Activated CD4-positive, CD25-positive, alpha-beta regulatory T cell treated with anti-CD3 and anti-CD28 coated beads, Interleukin-2, amount 50 U/mL, for 24 hours (primary cell): ENCODE measurements around the gene PTPRG.

Source experiments
- ATAC-seq, 2 donors: fragments of 150-1000 bp; cut with Tn5 transposase; one replicate each; pipeline ENCODE4 v1.10.0; 2021; ENCODE audit warnings: mild to moderate bottlenecking in 1 of 2, moderate library complexity in 1 of 2

PTPRG gene

DNA sequence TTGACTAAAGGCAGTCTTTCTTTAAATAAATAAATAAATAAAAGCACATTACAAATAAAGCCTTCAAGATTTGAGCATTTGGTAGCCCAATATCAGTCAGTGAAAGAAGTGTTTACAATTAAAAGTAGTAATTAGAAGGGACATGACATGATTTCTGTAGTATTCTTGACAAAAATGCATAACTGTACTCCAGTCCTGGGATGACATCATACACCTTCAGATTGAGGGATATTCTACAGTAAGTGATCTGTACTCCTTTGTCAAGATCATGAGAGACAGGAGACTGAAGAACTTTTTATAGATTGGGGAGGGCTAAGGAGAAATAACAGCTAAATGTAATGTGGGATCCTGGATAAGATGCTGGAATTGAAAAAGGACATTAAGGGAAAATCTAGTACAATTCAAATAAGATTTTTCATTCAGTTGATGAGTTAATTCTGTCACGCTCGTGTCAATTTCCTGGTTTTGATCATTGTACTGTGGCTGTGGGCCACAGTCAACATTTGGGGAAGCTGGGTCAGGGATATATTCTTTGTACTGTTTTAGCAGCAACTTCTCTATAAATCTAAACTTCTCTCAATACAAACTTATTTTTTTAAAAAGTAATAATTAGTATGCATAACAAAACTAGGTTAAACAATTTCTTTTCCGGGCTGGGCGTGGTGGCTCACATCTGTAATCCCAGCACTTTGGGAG lies 314.8 kb downstream of the PTPRG start:
- ATAC-seq = no peak

DNA sequence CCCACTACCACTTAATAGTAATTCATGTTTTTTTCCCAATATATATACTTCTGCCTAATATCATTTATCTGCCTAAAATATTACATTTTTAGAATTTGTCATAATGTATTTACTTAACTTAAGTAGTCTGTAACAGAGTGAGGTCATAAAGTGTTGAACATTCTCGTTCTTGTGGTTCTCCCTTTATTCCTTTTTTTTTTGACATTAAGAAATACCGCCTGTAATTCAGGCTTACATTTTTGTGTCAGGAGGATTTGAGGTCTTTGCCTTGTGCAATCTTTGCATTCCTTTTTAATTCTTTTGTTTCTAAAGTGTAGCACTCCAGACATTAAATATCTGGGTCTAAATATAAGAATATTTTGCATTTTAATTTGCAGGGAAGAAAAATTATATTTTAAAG lies 315.4 kb downstream of the PTPRG start:
- ATAC-seq = no peak

DNA sequence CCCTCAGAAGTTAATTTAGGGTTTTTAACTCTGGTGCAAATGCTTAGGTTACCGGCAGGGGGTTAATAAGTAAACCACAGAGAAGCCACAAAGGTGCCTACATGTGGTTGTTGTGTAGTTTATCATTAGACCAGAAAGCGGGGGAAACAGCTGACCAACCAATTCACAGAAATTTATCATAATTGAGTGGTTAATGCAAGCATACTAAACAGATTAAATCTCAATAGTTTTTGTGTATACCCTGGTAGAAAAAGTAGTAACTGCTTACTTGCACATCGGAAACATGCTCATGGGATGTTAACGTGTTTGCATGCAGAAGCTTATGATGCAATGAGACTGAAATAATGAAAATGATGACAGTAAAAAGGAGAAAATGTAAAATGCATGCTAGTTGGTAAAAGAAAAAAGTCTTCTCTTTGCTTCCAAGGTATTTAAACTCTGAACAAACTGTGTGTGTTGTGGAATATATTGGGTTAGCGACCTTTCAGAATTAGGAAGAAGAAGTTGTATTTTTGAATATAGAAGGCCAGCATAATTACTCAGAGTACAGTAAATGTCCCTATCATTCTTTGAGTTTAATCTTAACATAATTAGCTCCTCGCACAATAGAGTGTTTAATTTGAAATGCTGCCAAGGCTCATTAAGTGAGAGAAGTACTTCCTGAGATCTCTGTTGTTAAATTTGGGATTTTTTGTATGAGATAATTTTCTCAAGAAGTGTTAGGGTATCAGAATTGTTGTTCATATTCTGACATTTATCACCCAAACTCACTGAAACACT lies 316.2 kb downstream of the PTPRG start:
- no peak for ATAC-seq

DNA sequence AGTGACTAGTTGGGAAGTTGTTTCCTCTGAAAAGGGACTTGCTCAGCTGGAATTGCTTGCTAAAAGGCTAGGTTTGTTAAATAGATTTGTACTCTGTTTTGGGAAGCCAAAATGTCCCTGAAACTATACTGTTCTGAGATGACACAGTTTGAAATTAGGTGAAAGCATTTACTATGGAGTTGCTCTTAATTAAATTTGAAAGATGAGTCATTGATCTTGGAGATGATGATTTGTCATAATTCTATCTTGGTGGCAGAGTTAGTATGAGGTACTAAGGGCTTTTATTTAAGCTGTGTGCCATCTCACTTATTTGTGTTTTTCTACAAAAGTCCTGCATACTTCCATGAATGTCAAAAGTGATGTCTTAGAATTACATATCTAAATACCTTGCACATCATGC lies 320.9 kb downstream of the PTPRG start:
- no peak for ATAC-seq

DNA sequence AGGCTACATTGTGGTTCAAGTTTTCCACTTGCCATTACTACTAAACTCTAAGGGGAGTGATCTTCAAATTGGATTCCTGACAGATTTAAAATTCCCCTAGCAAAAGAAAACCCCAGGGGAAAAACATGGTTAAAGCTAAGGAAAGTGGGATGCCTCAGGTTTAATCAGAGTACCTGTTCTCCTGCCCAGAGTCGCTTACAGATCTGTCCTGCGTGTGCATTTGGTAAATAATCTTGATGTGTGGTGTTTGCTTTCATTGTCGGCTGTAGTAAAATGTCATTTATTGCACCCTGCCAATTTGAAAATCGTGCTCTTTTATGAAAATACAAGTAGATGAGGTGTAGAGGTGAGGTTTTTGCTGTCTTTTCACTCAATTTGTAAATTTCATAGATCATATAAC lies 323.4 kb downstream of the PTPRG start:
- no peak for ATAC-seq

DNA sequence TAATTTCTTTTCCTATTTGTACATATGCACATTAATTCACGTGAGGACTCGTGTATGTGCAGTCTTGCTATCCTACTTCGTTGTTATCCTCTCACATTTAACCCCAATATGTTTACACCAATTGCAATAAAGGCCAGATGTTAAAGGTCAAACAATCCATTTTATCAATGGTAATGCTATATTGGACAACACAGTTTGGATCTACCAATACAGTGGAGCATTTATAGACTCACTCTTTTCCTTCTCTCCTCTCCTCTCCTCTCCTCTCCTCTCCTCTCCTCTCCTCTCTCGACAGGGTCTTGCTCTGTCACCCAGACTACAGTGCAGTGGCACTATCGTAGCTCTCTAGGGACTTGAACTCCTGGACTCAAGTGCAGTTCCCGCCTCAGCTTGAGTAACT lies 324.0 kb downstream of the PTPRG start:
- no peak for ATAC-seq

DNA sequence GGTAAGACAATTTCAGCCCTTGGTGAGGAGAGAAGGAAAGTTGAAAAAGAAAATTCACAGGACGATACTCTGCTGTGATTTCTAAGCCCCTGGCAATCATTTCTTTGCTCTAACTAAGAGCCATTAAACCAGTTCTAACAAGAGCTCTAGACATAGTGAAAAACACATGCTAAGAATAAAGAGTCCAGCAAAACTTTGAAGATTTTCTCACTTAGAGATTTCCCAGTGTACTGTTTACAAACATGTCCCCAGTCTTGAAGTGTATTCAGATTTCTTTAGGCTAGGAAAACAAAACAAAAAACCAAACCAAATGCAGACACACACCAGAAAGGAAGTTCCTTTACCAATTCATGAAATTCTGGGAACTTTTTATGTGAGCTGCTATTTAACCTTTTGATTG lies 325.8 kb downstream of the PTPRG start:
- no peak for ATAC-seq

DNA sequence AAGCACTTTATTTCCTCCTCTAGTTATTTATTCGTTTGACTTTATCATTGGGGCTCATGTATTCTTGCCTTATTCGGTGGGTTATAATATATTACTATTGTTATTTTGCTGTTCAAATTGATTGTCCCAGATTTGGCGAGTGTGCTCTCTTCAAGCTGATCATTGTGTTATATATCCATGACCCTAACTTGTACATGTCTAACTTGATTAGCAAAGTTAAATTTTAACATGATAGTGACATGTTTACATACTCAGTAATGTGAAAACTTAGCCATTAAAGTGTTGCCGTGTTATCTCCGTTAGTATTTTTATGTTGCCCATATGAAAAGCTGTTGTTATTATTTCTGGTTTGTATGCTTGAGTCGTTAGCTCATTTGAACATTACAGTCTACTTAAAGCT lies 327.9 kb downstream of the PTPRG start:
- no peak for ATAC-seq

DNA sequence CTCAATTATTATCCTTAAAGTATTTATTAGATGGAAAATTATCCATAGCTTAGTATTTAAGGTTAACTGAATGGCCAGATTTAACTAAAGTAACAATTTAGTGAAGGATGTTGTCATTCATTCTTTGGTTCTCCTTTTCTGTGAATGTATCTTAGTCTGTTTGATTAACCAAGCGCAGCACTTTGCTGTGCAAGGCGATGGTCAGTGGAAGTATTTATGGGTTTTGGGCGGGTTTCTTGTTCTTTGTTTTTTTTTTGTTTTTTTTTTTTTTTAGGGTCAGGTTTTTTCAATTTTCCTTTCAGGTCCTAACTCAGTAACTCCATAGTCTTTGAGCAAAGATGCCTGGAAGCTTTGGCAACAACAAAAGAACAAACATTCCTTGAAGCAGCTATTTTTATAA lies 328.8 kb downstream of the PTPRG start:
- no peak for ATAC-seq

DNA sequence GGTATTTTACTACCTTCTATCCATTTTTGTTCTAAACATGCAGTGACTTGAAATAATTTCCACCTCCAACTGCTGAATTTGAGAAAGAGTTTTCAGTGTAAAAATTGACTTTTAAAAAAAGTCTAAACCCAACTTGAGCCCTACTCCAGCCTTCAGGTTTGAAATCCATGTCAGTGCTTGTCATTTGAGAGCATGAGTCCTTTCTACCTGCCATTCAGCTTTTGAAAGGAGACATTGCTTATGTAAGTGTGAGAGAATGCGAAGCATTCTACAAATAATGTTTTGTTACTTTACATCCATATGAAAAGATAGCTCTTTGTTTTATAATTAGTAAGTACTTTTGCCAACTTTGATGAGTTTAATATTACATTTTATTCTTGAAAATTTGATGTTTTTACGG lies 329.2 kb downstream of the PTPRG start:
- no peak for ATAC-seq

DNA sequence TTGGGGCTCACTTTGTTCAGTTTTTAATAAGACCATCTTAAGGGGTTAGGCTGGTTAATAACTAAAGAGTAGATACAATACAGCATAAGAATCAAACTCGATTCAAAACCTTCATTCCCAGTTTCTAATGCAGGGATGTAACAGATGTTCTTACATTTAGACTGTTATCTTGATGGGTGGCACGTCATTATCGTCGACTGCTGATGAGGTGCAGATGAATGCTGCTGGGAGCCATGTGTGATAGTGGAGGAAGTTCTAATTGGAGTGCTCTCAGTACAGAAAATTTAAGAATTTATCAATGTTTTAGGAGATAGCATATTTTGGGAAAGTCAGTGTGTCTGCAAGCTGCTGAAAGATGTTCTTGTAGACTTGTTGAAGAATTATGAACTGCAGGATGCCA lies 331.5 kb downstream of the PTPRG start:
- no peak for ATAC-seq

DNA sequence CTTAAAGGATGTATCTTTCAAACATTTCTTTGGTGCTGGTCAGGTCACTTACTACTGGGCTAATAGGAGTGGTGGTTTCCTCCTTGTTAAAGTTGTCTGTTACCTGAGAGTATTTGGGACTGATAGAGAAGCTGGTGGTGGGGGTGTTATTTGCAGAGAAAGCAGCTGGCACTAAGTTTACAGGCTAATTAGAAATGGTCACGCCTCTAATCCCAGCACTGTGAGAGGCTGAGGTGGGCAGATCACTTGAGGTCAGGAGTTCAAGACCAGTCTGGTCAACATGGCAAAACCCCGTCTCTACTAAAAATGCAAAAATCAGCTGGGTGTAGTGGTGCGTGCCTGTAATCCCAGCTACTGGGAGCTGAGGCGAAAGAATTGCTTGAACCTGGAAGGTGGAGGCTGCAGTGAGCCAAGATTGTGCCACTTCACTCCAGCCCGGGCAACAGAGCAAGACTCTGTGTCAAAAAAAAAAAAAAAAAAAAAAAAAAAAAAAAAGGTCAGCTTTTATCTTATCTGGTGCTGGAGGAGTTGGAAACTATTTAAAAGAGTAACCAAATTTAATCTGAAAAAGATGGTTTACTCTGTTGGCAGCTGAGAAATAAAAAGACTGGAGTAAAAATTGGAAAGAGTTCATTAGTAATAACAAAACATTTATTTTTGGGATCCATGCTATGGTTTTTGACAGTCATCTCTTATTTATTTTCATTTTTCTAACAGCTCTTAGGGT lies 332.6 kb downstream of the PTPRG start:
- no peak for ATAC-seq

DNA sequence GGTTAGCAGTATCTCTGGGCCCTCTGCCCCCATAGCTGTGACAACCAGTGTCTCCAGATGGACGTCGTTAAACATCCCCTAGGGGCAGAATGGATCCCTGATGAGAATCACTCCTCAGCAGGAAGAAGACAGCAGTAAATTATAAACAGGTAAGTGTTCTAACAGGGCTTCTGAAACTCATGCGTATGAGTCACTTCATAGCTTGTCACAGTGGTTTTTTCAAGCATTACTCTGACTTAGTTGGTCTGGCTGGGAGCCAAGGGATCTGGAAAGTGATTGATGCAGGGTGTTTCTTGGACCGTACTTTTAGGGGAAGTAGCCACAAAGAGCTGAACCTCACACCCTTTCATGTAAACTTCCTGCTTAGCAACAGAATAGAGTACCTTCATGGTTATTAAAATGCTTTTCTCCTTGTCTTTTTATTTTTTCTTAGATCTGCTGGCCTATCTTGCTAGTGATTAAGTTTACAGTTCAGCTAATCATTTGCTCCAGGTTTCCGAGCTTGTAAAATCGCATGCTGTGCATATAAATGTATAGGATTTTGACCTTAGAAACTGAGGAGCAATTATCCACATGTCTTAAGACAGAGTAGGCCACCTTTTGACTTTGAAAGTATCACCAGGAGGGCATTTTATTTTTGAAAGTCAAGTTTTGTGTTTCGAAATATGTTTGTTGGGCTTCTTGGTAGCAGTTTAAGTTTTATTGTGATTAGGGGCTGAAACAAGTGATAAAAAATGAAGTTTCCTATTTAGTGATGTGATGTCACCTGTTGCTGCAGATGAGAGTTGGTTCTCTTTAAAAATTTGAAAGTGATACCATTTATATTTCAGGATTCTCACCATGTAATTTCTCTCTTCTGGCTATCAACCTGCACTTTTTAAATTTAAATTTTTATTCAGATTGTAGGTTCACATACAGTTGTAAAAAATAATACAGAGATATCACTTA lies 333.9 kb downstream of the PTPRG start:
- ATAC-seq = peak; percentile 55 to 72

DNA sequence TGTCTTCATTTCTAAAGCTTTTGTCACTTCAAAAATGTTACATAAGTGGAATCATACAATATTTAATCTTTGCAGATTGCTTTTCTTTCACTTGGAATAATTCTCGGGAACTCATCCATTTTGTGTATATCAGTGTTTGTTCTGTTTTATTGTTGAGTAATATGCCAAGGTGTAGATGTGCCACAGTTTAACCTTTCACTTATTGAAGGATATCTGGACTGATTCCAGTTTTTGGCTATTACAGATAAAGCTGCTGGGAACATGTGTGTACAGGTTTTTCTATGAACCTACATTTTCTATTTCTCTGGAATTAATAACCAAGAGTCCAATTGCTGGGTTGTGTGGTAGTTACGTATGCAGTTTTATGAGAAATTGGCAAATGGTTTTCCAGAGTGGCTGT lies 334.9 kb downstream of the PTPRG start:
- ATAC-seq = no peak

DNA sequence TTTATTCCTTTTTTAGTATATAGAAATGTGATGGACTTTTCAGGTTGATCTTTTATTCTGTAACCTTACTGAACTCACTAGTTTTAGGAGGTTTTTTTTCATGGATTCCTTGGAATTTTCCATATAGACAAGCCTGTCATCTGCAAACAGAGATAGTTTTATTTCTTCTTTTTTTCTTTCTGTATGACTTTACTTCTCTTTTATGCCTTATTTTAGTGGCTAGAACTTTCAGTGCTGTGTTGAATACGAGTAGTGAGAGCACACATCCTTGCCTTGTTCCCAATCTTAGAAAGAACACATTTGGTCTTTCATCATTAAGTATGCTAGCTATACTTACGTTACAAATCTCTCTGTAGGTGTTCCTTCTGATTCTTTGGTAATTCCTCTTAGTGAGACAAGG lies 336.5 kb downstream of the PTPRG start:
- no peak for ATAC-seq

DNA sequence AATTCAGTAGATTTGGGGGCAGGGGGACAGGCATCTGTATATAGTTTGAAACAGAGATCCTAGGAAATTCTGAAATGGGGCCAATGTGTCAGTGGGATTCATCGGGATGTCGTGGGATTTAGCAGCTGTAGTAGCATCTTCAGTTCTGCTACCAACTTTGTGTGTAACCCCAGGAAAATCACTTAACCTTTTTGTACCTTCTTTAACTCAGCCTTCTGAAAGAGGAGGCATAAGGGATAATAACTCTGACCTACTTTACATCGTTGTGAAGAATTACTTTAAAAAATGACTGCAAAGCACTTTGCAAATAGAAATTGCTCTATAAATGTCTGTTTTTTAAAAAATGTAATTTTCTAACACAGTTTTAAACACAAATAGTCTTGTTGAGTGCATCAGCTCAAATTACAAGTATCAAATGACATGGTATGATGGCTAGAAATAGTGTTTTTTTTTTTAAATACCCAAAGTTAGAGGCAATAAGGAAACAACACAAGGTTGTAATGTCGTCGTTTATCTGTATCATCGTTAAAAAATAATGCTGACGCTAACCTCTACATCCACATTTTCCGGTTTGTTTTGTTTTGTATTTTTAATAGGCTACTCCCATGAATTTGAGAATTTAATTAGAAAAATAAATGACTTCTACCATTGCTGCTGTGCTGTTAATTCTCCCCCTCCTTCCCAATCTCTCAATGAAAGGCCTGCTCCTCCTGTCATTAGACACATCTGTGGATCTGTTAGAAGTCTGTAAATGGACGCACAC lies 338.5 kb downstream of the PTPRG start:
- no peak for ATAC-seq

DNA sequence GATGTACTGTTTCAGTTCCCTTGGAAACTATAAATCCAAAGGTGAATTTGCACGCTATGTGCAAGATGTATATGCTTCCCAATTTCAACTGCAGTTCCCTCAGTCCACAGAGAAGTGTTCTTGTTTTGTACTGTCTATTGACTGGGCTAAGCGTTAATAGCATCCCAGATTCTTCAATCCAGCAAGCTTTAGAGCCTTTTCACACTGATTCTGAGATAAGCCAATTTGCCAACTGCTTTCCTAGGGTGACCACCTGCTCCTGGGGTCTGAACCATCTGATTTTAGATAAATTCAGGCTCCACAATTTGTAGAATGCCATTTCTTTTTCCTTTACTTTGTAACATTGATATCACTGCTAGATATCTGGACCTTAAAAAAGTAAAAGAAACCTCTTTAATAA lies 340.1 kb downstream of the PTPRG start:
- no peak for ATAC-seq

DNA sequence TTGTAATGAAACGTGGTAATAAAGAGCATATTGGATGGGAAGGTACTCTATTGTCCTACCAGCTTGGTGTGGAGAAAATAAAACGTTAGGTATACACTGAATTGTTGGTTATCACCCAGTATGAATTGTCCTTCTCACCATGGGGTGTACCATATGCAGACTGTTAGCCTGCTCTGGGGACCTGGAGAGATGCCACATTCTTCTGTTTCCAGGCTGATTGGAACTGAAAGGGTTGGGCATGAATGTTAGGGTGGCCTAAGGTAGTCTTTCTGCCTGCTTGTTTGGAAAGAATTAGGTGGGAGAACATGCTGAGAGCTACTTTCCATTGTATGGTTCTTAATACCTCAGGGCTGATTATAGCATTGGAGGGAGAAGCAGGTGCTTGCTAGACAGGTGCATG lies 340.6 kb downstream of the PTPRG start:
- ATAC-seq = no peak

DNA sequence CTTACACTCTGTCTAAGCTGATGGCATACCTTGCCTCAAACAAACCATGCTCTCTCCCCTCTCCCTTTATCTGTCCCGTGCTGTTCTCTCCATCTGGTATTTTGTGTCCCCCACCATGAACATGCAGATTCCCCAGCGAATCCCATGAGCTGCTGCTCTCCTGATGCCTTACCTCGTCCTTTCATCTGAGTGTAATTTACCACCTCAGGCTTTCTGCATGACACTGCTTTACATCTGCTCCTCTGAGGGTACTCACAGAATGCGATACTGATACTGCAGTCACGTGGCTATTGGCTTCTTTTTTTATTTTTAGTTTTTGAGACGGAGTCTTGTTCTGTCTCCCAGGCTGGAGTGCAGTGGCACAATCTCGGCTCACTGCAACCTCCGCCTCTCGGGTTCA lies 341.7 kb downstream of the PTPRG start:
- no peak for ATAC-seq

DNA sequence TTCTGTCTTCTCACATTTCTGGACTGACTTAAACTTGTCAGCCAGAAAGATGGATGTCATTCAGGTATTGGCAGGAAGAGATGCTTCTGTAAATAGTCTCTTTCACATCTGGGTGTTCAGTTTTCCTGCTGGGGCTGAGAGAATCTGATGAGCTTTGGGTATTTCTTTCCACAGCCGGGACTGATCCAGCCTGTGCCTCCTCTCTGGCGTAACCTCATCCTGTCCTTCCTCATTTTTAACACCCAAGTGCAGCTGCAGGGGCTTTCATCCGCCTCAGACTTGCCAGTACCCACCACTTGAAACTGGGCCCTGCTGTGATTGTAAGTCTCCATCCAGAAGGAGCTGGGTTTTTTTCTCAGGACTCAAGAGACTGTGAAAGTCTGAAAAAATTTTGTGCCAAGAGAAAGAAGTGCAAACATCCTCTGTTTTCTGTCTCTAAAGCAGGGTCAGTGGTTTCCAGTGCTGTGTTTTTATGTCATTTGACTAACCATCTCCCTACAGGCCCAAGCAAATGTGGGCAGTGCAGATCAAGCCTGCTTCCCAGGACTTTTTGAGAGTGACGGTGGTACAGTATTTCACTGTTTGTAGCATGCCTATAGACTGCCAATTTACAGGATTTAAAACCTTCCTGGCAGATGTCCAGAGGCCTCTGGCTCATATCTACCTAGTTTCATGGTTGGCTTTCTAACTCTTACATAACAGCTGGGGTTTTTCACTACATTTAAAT lies 342.7 kb downstream of the PTPRG start:
- ATAC-seq = no peak

DNA sequence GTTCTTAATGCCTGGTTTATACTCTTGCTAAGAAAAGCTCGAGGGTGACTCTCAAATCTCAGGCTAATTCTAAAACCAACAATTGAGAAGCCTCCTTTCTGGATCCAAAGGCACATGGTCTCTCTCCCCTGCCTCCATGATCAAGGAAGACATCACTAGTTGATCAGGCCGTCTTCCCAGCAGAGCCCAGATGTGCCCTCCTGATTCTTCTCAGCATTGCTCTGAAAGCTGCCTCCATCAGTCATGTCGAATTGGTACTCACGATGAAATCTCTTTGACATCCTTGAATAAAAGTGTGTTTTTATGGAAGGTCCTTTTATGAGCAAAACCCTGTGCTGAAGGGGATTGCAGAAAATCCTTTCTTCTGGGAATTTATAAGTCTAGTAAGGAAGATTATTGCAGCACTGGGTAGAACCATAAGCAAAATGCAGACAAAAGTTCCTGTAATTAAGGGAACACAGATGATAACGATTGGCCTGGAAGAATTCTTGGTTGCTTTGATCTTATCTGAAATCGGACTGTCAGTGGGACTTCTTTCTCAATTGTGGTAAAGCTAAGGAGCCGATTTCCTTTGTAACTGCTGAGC lies 345.9 kb downstream of the PTPRG start:
- no peak for ATAC-seq
